CD14-positive monocyte (primary cell): ENCODE measurements around the gene RTN1. TPM values are rescaled to one million over a fixed set of nuclear protein-coding genes. Genes with fewer than 3 reads are reported as not detected.

ENCODE experiments used
- DNase-seq, 3 donors: peaks; one replicate each; pipeline ENCODE4 v3.0.0-alpha.2; 2011 to 2022
- H2AFZ ChIP-seq: 2 replicates; pipeline ENCODE4 v1.6.0; 2012; ENCODE audit warnings: mild to moderate bottlenecking, low read depth, low read length, inconsistent platforms; ENCODE audit not compliant: insufficient read depth, poor library complexity, severe bottlenecking
- H3K27ac ChIP-seq, 2 donors: 1 replicate in 1 of 2; 2 replicates in 1 of 2; pipeline ENCODE4 v1.5.1; 2012 to 2013; ENCODE audit warnings: low read length in 2 of 2, control low read depth in 1 of 2, inconsistent platforms in 1 of 2, low read depth in 1 of 2, mild to moderate bottlenecking in 1 of 2
- H3K27me3 ChIP-seq, 2 donors: one replicate each; pipeline versions ENCODE4 v1.6.0 to v1.6.1; 2011 to 2013; ENCODE audit warnings: low read length in 2 of 2; ENCODE audit not compliant: control insufficient read depth in 2 of 2, insufficient read depth in 2 of 2
- H3K36me3 ChIP-seq, 2 donors: replicated peaks in 1 of 2; 1 replicate in 1 of 2; 2 replicates in 1 of 2; pipeline versions ENCODE4 v1.5.1 to v1.6.1; 2012 to 2013; ENCODE audit warnings: low read length in 2 of 2, control low read depth in 1 of 2, inconsistent platforms in 1 of 2, mild to moderate bottlenecking in 1 of 2; ENCODE audit not compliant: insufficient read depth in 2 of 2, control insufficient read depth in 1 of 2
- H3K4me1 ChIP-seq, 2 donors: 1 replicate in 1 of 2; 2 replicates in 1 of 2; pipeline versions ENCODE4 v1.5.1 to v1.6.1; 2012 to 2013; ENCODE audit warnings: low read length in 2 of 2, control low read depth in 1 of 2, inconsistent platforms in 1 of 2, mild to moderate bottlenecking in 1 of 2, moderate library complexity in 1 of 2; ENCODE audit not compliant: insufficient read depth in 2 of 2, control insufficient read depth in 1 of 2
- H3K4me2 ChIP-seq: replicated peaks from 2 replicates; pipeline ENCODE3; 2012; ENCODE audit warnings: low read length, moderate library complexity, mild to moderate bottlenecking; ENCODE audit not compliant: poor library complexity, severe bottlenecking; ENCODE audit errors: extremely low read depth
- H3K4me3 ChIP-seq, 3 experiments: fragments of 200-600 bp in 1 of 3; sonication (generic) in 1 of 3; replicated peaks in 1 of 3; 1 replicate in 2 of 3; 2 replicates in 1 of 3; pipeline ENCODE4 v1.5.1; 2011 to 2013; ENCODE audit warnings: low read length in 3 of 3, mild to moderate bottlenecking in 3 of 3, control low read depth in 2 of 3, low read depth in 2 of 3, inconsistent platforms in 1 of 3, moderate library complexity in 1 of 3
- H3K79me2 ChIP-seq: 2 replicates; pipeline ENCODE4 v1.6.0; 2012; ENCODE audit warnings: mild to moderate bottlenecking, control low read depth, inconsistent platforms, low read length, moderate library complexity; ENCODE audit not compliant: insufficient read depth
- H3K9ac ChIP-seq: 2 replicates; pipeline ENCODE4 v1.6.0; 2017; ENCODE audit warnings: low read length, mild to moderate bottlenecking; ENCODE audit not compliant: insufficient read depth, poor library complexity, severe bottlenecking
- H3K9me3 ChIP-seq, 2 donors: replicated peaks in 1 of 2; 1 replicate in 1 of 2; 2 replicates in 1 of 2; pipeline versions ENCODE4 v1.5.1 to v1.6.1; 2012 to 2013; ENCODE audit warnings: low read length in 2 of 2, control low read depth in 1 of 2; ENCODE audit not compliant: control insufficient read depth in 1 of 2, insufficient read depth in 1 of 2
- H4K20me1 ChIP-seq: 2 replicates; pipeline ENCODE4 v1.6.0; 2012; ENCODE audit warnings: mild to moderate bottlenecking, low read length, control low read depth, moderate library complexity; ENCODE audit not compliant: insufficient read depth
- H3K27ac Mint-ChIP-seq, 7 donors: one replicate each; pipeline ENCODE4 v1.8.0; 2020; ENCODE audit warnings: mild to moderate bottlenecking in 7 of 7, mixed read lengths in 7 of 7, moderate library complexity in 6 of 7, inconsistent platforms in 2 of 7
- H3K27me3 Mint-ChIP-seq, 3 donors: one replicate each; pipeline ENCODE4 v1.8.0; 2021 to 2022; ENCODE audit warnings: low read depth in 3 of 3, mild to moderate bottlenecking in 3 of 3, mixed read lengths in 3 of 3, moderate library complexity in 3 of 3, inconsistent platforms in 1 of 3
- H3K36me3 Mint-ChIP-seq, 2 donors: one replicate each; pipeline ENCODE4 v1.8.0; 2020; ENCODE audit warnings: mixed read lengths in 2 of 2, inconsistent platforms in 1 of 2, mild to moderate bottlenecking in 1 of 2
- H3K4me1 Mint-ChIP-seq: one replicate; pipeline ENCODE4 v1.8.0; 2020; ENCODE audit warnings: mild to moderate bottlenecking, mixed read lengths
- H3K4me3 Mint-ChIP-seq, 2 donors: one replicate each; pipeline ENCODE4 v1.8.0; 2020; ENCODE audit warnings: mild to moderate bottlenecking in 2 of 2, mixed read lengths in 2 of 2, moderate library complexity in 1 of 2
- H3K9me3 Mint-ChIP-seq, 7 donors: one replicate each; pipeline ENCODE4 v1.8.0; 2020 to 2022; ENCODE audit warnings: mixed read lengths in 7 of 7, mild to moderate bottlenecking in 6 of 7, moderate library complexity in 6 of 7, inconsistent platforms in 2 of 7
- WGBS: methylation state at CpG from one replicate; pipeline ENCODE4 v1.1.5; 2013; ENCODE audit warnings: missing lambda C conversion rate; ENCODE audit not compliant: insufficient coverage; 5-methylcytosine and 5-hydroxymethylcytosine counted together
- intact Hi-C, 2 donors: fragments of 100-400 bp; cut with micrococcal nuclease; formaldehyde crosslinking; loops; one replicate each; pipeline versions ENCODE4 v1.15.0 to v1.15.1; 2023
- polyA plus RNA-seq, 3 donors: library from polyadenylated mRNA; depleted of rRNA in 1 of 3; unstranded in 2 of 3; stranded (reverse) in 1 of 3; fragments of 300-500 nt in 2 of 3; fragments of >200 nt in 1 of 3; fragmentation: Illumina TruSeq in 2 of 3; gene quantifications; 1 replicate in 2 of 3; 2 replicates in 1 of 3; pipeline ENCODE4 v1.2.3, GENCODE V29; 2012 to 2021
- TF ChIP-seq, protein P1 (sequence below): fragments of 200-600 bp; IDR thresholded peaks from one replicate; pipeline ENCODE4 v1.8.0; 2022; ENCODE audit warnings: antibody characterized with exemption, mild to moderate bottlenecking

RTN1 gene
- polyA plus RNA-seq, 3 donors = 40.2 to 75.1 (median 55.0) TPM

DNA sequence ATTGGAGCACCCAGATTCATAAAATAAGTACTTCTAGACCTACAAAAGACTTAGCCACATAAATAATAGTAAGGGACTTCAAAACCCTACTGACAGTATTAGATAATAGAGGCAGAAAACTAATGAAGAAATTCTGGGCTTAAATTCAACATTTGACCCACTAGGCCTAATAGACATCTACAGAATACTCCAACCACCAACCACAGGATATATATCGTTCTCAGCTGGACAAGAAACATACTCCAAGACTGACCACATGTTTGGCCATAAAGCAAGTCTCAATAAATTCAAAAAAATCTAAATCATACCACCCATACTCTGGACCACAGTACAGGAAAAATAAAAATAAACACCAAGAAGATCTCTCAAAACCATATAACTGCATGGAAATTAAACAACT is 180.2 kb downstream of the RTN1 start:
- Histone ChIP-seq H3K36me3 (no peaks in the 10 kb centered on the region), H3K4me1 (peaks cover 0 to 6% of the 10 kb centered on the region in 2 donors), H3K27ac (no peak overlapping the region), H3K9me3 (no peaks in the 10 kb centered on the region), H4K20me1 (peaks cover 93% of the 10 kb centered on the region), H3K4me2 (no peak overlapping the region), H2AFZ (no peak overlapping the region), H3K79me2 (no peaks in the 10 kb centered on the region), H3K4me3 (no peak overlapping the region), H3K9ac (no peak overlapping the region), H3K27me3 (no peaks in the 10 kb centered on the region)
- Mint-ChIP-seq H3K4me1 (peaks cover 5% of the 10 kb centered on the region), H3K27me3 (peaks cover 0 to 2% (median 1%) of the 10 kb centered on the region in 3 donors), H3K9me3 (peaks cover 0 to 7% (median 1%) of the 10 kb centered on the region in 7 donors), H3K4me3 (no peak overlapping the region), H3K27ac (no peak overlapping the region), H3K36me3 (peaks cover 0 to 2% of the 10 kb centered on the region in 2 donors)
- intact Hi-C loops = no loop called here
- no peak for DNase-seq
- WGBS = 57% methylated on average over 1 of the region's 1 CpG
- TF ChIP-seq, protein P1, sequence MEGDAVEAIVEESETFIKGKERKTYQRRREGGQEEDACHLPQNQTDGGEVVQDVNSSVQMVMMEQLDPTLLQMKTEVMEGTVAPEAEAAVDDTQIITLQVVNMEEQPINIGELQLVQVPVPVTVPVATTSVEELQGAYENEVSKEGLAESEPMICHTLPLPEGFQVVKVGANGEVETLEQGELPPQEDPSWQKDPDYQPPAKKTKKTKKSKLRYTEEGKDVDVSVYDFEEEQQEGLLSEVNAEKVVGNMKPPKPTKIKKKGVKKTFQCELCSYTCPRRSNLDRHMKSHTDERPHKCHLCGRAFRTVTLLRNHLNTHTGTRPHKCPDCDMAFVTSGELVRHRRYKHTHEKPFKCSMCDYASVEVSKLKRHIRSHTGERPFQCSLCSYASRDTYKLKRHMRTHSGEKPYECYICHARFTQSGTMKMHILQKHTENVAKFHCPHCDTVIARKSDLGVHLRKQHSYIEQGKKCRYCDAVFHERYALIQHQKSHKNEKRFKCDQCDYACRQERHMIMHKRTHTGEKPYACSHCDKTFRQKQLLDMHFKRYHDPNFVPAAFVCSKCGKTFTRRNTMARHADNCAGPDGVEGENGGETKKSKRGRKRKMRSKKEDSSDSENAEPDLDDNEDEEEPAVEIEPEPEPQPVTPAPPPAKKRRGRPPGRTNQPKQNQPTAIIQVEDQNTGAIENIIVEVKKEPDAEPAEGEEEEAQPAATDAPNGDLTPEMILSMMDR = no peak

- peaks cover 94% of the 10 kb centered on the region for H4K20me1 ChIP-seq
- H3K27ac ChIP-seq = no peak overlapping the region
- peaks cover 0 to 6% of the 10 kb centered on the region in 2 donors for H3K4me1 ChIP-seq
- no peak overlapping the region for H2AFZ ChIP-seq
- H3K79me2 ChIP-seq = no peaks in the 10 kb centered on the region
- no peaks in the 10 kb centered on the region for H3K27me3 ChIP-seq
- 100% methylated on average over 4 of the region's 8 CpGs for WGBS
- no peaks in the 10 kb centered on the region for H3K36me3 ChIP-seq
- DNase-seq = peak; percentile 12 to 38 (median 24)
- intact Hi-C loops = no loop called here
- Mint-ChIP-seq H3K27me3 (peaks cover 0 to 2% (median 1%) of the 10 kb centered on the region in 3 donors), H3K9me3 (peaks cover 0 to 7% (median 1%) of the 10 kb centered on the region in 7 donors), H3K27ac (no peak overlapping the region), H3K4me3 (no peak overlapping the region), H3K36me3 (peaks cover 0 to 2% of the 10 kb centered on the region in 2 donors), H3K4me1 (peaks cover 5% of the 10 kb centered on the region)
- no peak overlapping the region for H3K4me2 ChIP-seq
- TF ChIP-seq, protein P1 = peak; percentile 69
- H3K9ac ChIP-seq = no peak overlapping the region
- no peaks in the 10 kb centered on the region for H3K9me3 ChIP-seq
- H3K4me3 ChIP-seq = no peak overlapping the region
These were observed 182.1 kb downstream of the RTN1 start for GRCh38 chr14:59688224-59689170.
